Mesothelial cell of epicardium (in vitro differentiated cells): ENCODE results near the gene OLFML2A. TPM values are rescaled to one million over a fixed set of nuclear protein-coding genes. Genes with fewer than 3 reads are reported as not detected.

Experiments used
- DNase-seq, 2 experiments: peaks; one replicate each; pipeline ENCODE4 v3.0.0; 2021; ENCODE audit warnings: low spot score in 2 of 2; ENCODE audit not compliant: unreplicated experiment in 2 of 2
- H3K27ac Mint-ChIP-seq: 2 replicates; pipeline ENCODE4 v1.8.0; 2021; ENCODE audit warnings: mixed read lengths
- H3K27me3 Mint-ChIP-seq: 2 replicates; pipeline ENCODE4 v1.8.0; 2021; ENCODE audit warnings: low read depth, mixed read lengths
- H3K36me3 Mint-ChIP-seq: 2 replicates; pipeline ENCODE4 v1.8.0; 2021; ENCODE audit warnings: mixed read lengths
- H3K4me1 Mint-ChIP-seq: 2 replicates; pipeline ENCODE4 v1.8.0; 2021; ENCODE audit warnings: mixed read lengths
- H3K4me3 Mint-ChIP-seq: 2 replicates; pipeline ENCODE4 v1.8.0; 2021; ENCODE audit warnings: mild to moderate bottlenecking, moderate library complexity, mixed read lengths
- H3K9me3 Mint-ChIP-seq: 2 replicates; pipeline ENCODE4 v1.8.0; 2021; ENCODE audit warnings: mixed read lengths
- CTCF ChIP-seq: fragments of 200-600 bp; sonication (generic); IDR thresholded peaks from one replicate; pipeline ENCODE4 v1.5.0; 2021; ENCODE audit warnings: antibody characterized with exemption; ENCODE audit not compliant: unreplicated experiment
- total RNA-seq: library from RNA; stranded (reverse); gene quantifications from 3 replicates; pipeline ENCODE4 v1.2.1, GENCODE V29; 2021

OLFML2A gene
- total RNA-seq, 1 donor from 2014 or later: 37.4 TPM

GRCh38 chr9:124739360-124739759 lies 37.6 kb upstream of the OLFML2A start:
- Mint-ChIP-seq H3K36me3 (peaks cover 10% of the 10 kb centered on the region), H3K27ac (no peak overlapping the region), H3K4me3 (no peak overlapping the region), H3K4me1 (peaks cover 12% of the 10 kb centered on the region), H3K9me3 (no peaks in the 10 kb centered on the region), H3K27me3 (no peaks in the 10 kb centered on the region)
- DNase-seq: no peak
- no peak for TF ChIP-seq CTCF

- Mint-ChIP-seq H3K36me3 (peaks cover 10% of the 10 kb centered on the region), H3K9me3 (no peaks in the 10 kb centered on the region), H3K4me1 (peaks cover 6% of the 10 kb centered on the region), H3K4me3 (no peak overlapping the region), H3K27ac (no peak overlapping the region), H3K27me3 (no peaks in the 10 kb centered on the region)
- DNase-seq: no peak
- TF ChIP-seq CTCF: no peak
Observed at GRCh38 chr9:124741149-124741548, 35.8 kb upstream of the OLFML2A start.

GRCh38 chr9:124741662-124742061 lies 35.3 kb upstream of the OLFML2A start:
- H3K9me3 Mint-ChIP-seq: no peaks in the 10 kb centered on the region
- peaks cover 6% of the 10 kb centered on the region for H3K4me1 Mint-ChIP-seq
- peaks cover 10% of the 10 kb centered on the region for H3K36me3 Mint-ChIP-seq
- no peak for DNase-seq
- no peaks in the 10 kb centered on the region for H3K27me3 Mint-ChIP-seq
- H3K27ac Mint-ChIP-seq: no peak overlapping the region
- H3K4me3 Mint-ChIP-seq: no peak overlapping the region
- TF ChIP-seq CTCF: no peak

- Mint-ChIP-seq H3K36me3 (peaks cover 5% of the 10 kb centered on the region), H3K27me3 (no peaks in the 10 kb centered on the region), H3K4me3 (no peak overlapping the region), H3K9me3 (no peaks in the 10 kb centered on the region), H3K27ac (no peak overlapping the region), H3K4me1 (peaks cover 6% of the 10 kb centered on the region)
- DNase-seq: no peak
- no peak for TF ChIP-seq CTCF
Observed at GRCh38 chr9:124742940-124743339, 34.0 kb upstream of the OLFML2A start.

- Mint-ChIP-seq H3K4me3 (no peak overlapping the region), H3K36me3 (peaks cover 2% of the 10 kb centered on the region), H3K27me3 (no peaks in the 10 kb centered on the region), H3K27ac (no peak overlapping the region), H3K9me3 (no peaks in the 10 kb centered on the region), H3K4me1 (peaks cover 6% of the 10 kb centered on the region)
- DNase-seq: no peak
- TF ChIP-seq CTCF: no peak
Observed at GRCh38 chr9:124743686-124744348, 33.1 kb upstream of the OLFML2A start.
